DOHH2 (cell line): ENCODE data around the gene UBAC2.

Source experiments
- CTCF ChIP-seq: fragments of 200-600 bp; sonication (generic); IDR thresholded peaks from one replicate; pipeline ENCODE4 v1.5.1; 2014; ENCODE audit warnings: antibody characterized with exemption, mild to moderate bottlenecking, low read depth, low read length; ENCODE audit not compliant: poor library complexity, severe bottlenecking
- EZH2phosphoT487 ChIP-seq: fragments of 200-600 bp; sonication (generic); IDR thresholded peaks from 2 replicates; pipeline ENCODE4 v1.6.1; 2017; ENCODE audit warnings: borderline replicate concordance, mild to moderate bottlenecking, antibody characterized with exemption, low read length, moderate library complexity, mixed read lengths

GRCh38 chr13:99280166-99280565 lies 79.5 kb downstream of the UBAC2 start:
- TF ChIP-seq CTCF = no peak
- TF ChIP-seq EZH2phosphoT487 = no peak
